HG03135 (cell line): Measurements from ENCODE around the gene MSANTD2.

Source experiments
- ATAC-seq: cut with Tn5 transposase; IDR thresholded peaks from one replicate; pipeline ENCODE4 v1.9.1; 2021; ENCODE audit warnings: mild to moderate bottlenecking, moderate library complexity; ENCODE audit not compliant: unreplicated experiment

The MSANTD2 gene

DNA sequence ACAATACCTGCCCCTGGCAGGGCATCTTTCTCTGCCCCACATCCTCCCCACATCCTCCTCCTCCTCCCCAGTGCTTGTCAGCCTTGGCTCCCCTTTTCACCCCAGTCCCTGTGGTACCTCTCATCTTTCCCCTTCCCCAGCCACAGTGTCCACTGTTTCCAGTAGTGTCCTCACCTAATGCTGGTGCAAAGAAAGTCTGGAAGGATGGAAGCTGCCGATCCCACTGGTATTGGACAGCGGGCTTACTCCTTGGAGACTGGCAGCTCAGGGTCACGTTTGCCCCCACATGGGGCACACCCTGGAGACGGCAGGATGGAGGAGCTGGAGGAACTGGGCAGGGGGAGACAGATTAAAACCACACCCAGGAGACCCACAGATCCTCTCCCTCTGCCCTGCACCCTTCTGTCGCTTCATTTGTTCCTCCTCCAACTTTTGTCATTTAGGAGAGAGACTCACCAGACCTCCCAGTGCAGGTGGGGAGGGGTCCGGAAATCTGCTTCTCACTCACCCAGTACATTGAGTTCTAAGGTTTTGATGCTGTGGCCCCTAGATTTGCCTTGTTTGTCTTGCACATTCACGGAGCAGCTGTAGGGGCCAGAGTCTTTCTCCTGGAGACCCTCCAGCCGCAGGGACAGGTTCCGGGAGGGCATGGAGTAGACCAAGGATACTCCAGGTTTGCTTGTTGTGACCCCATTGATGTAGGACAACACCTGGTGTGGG is 44.0 kb downstream of the MSANTD2 start:
- no peak for ATAC-seq

GRCh38 chr11:124754710-124755109 is 45.5 kb downstream of the MSANTD2 start:
- ATAC-seq, result no peak

- no peak for ATAC-seq
These were observed 45.9 kb downstream of the MSANTD2 start for GRCh38 chr11:124754309-124754708.

- ATAC-seq, result no peak
These were observed 46.6 kb downstream of the MSANTD2 start for GRCh38 chr11:124753624-124754023.

- no peak for ATAC-seq
These were observed 47.0 kb downstream of the MSANTD2 start for GRCh38 chr11:124753205-124753604.

GRCh38 chr11:124752471-124753102 is 47.6 kb downstream of the MSANTD2 start:
- no peak for ATAC-seq

DNA sequence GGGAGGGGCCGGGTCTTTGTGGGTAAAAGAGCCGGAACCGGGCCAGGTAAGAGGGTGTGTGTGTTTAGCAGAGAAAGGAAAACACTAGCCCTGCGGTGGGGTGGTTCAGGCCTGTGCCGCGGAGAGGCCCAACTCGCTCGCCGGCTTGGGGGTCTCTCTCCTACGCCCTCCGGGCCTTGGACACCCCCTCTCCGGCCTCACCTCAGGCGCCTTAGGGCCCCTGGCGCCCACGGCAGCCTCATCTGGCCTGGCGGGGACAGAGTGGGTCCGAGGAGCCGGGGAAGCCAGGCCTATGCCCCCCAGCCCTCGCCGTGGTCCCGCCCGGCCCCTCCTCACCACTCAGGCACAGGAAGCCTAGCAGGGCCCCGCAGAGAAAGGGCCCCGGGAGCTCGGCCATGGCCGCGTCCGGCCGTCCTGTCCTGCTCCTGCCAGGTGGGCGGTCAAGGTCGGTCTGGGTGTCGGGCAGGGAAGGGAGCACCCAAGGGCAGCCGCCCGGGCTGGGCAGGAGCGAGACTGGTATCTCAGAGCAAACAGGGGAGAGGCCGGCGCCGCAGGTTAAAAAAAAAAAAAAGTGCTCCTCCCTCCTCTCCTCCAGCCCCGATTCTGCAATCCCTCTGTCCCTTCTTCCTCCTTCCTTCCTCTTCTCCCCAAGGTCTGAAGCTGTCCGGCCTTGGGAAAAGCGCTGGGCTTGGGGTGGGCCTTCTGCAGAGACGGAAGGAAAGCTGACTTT is 48.3 kb downstream of the MSANTD2 start, which contains the start of gene VSIG2:
VSIG2 (minus strand) TSS at position 515 of the 730 bp plus-strand sequence; CDS start at position 397, 118 bp downstream.
- ATAC-seq, result no peak

DNA sequence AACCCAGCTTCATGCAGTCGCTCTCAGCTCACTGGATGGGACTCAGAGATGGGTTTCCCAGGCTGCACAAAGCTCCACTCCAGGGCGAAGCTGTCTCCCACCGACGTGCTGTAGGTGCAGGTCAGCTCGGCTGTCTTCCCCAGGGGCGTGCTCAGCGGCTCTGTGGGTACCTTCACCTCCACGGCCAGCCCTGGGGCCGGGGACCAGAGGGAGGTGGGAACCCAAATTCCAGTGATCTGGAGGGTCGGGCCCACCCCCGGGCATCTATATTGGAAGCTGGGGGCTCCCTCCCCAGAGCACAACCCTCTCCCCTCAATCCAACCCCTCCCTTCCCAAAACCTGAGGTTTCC is 48.8 kb downstream of the MSANTD2 start:
- ATAC-seq, result no peak

DNA sequence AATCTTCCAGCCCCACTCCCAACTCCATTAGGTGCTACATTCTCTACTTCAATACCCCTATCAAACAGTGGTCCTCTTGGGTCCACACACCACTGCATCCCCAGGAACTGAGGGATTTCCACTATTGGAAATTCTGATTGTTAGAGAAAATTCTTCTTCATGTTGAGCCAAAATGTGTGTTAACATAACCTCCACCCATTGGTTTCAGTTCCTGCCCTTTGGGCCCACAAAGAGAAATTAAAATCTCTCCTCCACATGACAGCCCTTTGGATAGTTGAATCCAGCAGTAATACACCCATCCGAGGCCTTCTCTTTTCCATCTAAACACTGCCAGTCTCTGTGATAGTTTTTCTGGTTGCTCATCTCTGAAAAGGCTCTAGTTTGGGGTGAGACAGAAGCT is 50.3 kb downstream of the MSANTD2 start:
- no peak for ATAC-seq

- ATAC-seq, result no peak
These were observed 51.5 kb downstream of the MSANTD2 start for GRCh38 chr11:124748481-124749343.

- no peak for ATAC-seq
These were observed 52.1 kb downstream of the MSANTD2 start for GRCh38 chr11:124748100-124748418.

DNA sequence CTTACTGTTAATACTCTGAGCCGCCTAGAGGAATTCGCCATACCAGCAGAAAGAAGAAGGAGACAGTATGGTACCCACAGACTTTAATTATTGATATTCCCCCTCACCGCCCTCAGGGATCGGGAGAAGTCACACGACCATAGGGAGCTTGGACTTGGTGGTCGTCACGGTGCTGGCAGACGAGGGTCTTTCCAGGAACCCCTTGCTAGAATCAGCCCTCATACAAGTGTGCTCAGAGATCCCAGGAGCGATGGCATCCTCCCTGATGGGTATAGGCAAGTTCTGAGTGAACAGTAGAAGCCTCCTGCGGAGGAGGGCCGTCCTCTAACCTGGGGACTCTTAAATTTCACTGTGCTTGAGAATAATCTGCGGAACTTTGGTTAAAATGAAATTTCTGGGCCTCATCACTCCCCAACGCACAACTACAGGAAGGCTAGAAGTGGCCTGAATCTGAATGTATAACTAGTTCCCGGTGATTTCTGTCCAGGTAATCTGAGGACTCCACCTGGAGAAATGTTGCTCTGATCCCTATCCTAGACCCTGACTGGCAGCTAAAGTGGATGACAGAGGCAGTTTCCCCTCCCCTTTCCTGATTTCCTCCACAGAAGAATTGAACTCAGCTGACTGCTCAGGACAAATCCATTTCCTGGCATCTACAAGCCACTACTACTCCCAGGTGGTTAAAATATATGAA is 52.7 kb downstream of the MSANTD2 start:
- no peak for ATAC-seq

DNA sequence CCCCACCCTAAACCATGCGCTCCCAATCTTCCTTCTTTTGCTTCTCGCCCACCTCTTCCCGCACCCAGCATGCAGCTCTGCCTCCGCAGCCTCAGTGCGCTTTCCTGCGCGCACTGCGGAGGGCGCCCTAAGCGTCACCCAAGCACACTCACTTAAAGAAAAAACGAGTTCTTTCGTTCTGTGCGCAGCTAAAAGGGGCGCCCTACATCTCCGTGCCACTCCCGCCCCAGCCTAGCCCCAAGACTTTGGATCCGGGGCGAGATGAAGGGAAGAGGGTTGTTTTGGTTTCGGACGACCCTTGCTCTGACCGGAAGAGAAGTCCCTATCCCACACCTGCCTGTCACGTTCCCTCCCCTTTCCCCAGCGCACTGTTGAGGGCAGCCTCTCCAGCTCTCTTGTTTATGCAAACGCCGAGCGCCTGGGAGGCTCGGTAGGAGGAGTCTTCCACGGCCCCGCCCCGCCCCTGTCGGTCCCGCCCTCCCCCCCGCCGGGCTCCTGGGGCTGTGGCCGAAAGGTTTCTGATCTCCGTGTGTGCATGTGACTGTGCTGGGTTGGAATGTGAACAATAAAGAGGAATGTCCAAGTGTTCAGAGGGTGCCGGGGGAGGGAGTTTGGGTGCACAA is 53.5 kb downstream of the MSANTD2 start:
- peak; percentile 92 for ATAC-seq

DNA sequence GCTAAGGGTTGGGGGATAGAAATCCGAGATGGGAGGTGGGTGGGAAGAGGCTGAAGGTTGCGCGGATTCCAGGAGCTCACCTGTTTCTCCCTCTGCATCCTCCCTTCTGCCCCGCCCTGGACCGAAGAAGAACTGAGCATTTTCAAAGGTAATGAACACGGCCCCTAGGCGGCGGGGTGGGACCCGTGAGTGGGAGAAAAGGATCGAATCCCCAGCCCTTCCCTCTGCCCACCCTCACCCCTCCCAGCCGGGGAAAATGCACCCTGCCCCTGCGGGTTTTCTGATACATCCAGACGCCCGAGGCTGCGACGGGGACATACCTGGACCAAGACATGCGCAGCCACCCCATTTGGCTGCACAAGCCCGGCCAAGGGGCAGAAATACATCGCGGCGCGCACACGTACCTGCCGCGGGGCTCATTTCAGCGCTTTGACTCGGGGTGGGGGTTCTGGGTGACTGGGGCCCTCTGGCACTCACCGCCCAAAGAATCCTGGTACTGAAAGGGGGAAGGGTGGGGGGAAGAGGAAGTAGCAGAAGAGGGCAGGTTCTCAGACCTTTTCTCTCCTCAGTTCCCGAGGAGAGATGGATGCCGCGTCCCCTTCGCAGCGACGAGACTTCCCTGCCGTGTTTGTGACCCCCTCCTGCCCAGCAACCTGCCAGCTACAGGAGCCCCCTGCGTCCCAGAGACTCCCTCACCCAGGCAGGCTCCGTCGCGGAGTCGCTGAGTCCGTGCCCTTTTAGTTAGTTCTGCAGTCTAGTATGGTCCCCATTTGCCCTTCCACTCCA is 54.2 kb downstream of the MSANTD2 start:
- peak; percentile 7 for ATAC-seq

DNA sequence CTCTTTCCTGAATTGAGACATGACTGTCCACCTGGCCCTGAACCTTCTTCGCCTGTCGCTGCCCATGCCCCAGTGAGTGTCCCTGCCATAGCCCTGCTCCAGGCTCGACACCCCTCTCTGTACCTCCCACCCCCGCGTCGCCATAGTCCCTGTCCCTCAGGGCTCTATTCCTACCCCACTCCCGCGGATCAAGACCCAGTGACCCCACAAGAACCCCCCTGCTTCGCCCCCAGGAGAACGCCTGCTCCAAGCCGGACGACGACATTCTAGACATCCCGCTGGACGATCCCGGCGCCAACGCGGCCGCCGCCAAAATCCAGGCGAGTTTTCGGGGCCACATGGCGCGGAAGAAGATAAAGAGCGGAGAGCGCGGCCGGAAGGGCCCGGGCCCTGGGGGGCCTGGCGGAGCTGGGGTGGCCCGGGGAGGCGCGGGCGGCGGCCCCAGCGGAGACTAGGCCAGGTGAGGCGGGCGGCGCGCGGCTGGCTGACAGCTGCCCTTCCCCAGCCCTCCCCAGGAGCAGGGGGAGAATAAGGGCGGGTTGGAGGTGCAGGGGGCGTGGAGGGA is 54.9 kb downstream of the MSANTD2 start:
- no peak for ATAC-seq

DNA sequence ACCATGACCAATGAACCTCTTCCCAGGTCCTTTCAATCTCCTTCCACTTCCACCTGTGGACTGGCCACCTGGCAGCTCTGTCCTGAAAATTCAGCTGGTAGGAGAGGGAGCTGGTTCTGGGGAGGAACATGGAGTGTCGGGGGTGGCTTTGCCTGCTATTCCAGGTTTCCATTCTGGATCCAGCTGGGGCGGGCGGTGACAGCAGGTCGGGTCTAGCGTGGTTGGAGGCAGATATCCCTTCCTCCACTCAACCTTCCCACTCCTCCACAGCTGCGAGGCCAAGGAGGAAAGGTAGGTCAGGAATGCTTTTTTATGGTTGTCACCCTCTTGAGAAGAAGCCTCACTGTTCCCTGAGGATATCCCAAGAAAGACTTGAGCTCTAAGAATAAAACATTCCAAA is 57.2 kb downstream of the MSANTD2 start:
- ATAC-seq, result no peak

DNA sequence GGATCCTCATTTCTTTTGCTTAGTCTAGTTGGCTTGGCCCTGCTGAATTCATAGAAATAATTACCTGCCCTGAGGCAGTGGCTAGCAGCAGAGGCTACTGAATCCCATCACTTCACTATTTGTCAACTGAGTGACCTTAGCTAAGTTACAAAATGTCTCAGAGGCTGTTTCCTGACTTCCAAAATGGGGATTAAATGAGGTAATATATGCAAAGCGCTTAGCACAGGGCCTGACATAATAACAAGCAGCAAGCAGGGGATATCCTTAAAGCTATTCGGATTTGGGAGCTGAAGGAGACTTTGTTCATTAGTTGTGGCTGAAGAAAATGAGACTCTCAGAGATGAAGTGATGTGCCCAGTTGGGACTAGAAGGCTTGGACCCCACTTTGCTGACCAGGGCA is 57.7 kb downstream of the MSANTD2 start:
- ATAC-seq, result no peak

DNA sequence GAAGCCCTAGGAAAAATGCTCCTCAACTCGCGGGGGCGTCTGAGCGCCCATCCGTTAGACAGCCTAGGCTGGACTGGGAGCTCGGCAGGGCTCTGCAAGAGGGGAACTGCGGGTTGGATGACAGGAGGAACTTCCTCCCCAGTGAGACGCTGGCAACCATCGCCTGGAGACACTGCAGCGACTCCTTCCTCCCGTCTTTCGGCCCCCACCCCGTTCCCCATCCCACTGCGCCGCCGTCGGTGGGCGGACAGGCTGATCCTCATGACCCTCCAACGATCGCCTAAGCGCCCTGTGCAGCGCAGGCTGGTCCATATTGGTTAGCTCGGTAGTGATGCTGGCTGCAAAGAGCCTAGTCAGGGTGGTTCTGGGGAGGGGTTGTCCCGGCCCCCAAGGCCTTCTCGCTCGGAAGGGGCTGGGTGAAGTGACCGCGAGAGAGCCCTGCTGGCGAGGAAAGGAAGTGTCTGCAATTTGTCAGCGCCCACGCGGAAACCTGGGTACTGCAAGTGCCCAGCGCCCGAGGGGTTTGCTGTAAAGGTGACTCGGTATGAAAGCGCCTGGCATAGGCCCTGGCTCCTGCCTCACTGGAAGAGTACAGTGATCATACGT is 59.8 kb downstream of the MSANTD2 start:
- ATAC-seq, result peak; percentile 42
